CD14-positive monocyte (primary cell): ENCODE measurements around the gene WAC. TPM values are rescaled to one million over a fixed set of nuclear protein-coding genes. Genes with fewer than 3 reads are reported as not detected.

Source experiments
- DNase-seq, 3 donors: peaks; one replicate each; pipeline ENCODE4 v3.0.0-alpha.2; 2011 to 2022
- H2AFZ ChIP-seq: 2 replicates; pipeline ENCODE4 v1.6.0; 2012; ENCODE audit warnings: mild to moderate bottlenecking, low read depth, low read length, inconsistent platforms; ENCODE audit not compliant: insufficient read depth, poor library complexity, severe bottlenecking
- H3K27ac ChIP-seq, 2 donors: 1 replicate in 1 of 2; 2 replicates in 1 of 2; pipeline ENCODE4 v1.5.1; 2012 to 2013; ENCODE audit warnings: low read length in 2 of 2, control low read depth in 1 of 2, inconsistent platforms in 1 of 2, low read depth in 1 of 2, mild to moderate bottlenecking in 1 of 2
- H3K27me3 ChIP-seq, 2 donors: one replicate each; pipeline versions ENCODE4 v1.6.0 to v1.6.1; 2011 to 2013; ENCODE audit warnings: low read length in 2 of 2; ENCODE audit not compliant: control insufficient read depth in 2 of 2, insufficient read depth in 2 of 2
- H3K36me3 ChIP-seq, 2 donors: replicated peaks in 1 of 2; 1 replicate in 1 of 2; 2 replicates in 1 of 2; pipeline versions ENCODE4 v1.5.1 to v1.6.1; 2012 to 2013; ENCODE audit warnings: low read length in 2 of 2, control low read depth in 1 of 2, inconsistent platforms in 1 of 2, mild to moderate bottlenecking in 1 of 2; ENCODE audit not compliant: insufficient read depth in 2 of 2, control insufficient read depth in 1 of 2
- H3K4me1 ChIP-seq, 2 donors: 1 replicate in 1 of 2; 2 replicates in 1 of 2; pipeline versions ENCODE4 v1.5.1 to v1.6.1; 2012 to 2013; ENCODE audit warnings: low read length in 2 of 2, control low read depth in 1 of 2, inconsistent platforms in 1 of 2, mild to moderate bottlenecking in 1 of 2, moderate library complexity in 1 of 2; ENCODE audit not compliant: insufficient read depth in 2 of 2, control insufficient read depth in 1 of 2
- H3K4me2 ChIP-seq: replicated peaks from 2 replicates; pipeline ENCODE3; 2012; ENCODE audit warnings: low read length, moderate library complexity, mild to moderate bottlenecking; ENCODE audit not compliant: poor library complexity, severe bottlenecking; ENCODE audit errors: extremely low read depth
- H3K4me3 ChIP-seq, 3 experiments: fragments of 200-600 bp in 1 of 3; sonication (generic) in 1 of 3; replicated peaks in 1 of 3; 1 replicate in 2 of 3; 2 replicates in 1 of 3; pipeline ENCODE4 v1.5.1; 2011 to 2013; ENCODE audit warnings: low read length in 3 of 3, mild to moderate bottlenecking in 3 of 3, control low read depth in 2 of 3, low read depth in 2 of 3, inconsistent platforms in 1 of 3, moderate library complexity in 1 of 3
- H3K79me2 ChIP-seq: 2 replicates; pipeline ENCODE4 v1.6.0; 2012; ENCODE audit warnings: mild to moderate bottlenecking, control low read depth, inconsistent platforms, low read length, moderate library complexity; ENCODE audit not compliant: insufficient read depth
- H3K9ac ChIP-seq: 2 replicates; pipeline ENCODE4 v1.6.0; 2017; ENCODE audit warnings: low read length, mild to moderate bottlenecking; ENCODE audit not compliant: insufficient read depth, poor library complexity, severe bottlenecking
- H3K9me3 ChIP-seq, 2 donors: replicated peaks in 1 of 2; 1 replicate in 1 of 2; 2 replicates in 1 of 2; pipeline versions ENCODE4 v1.5.1 to v1.6.1; 2012 to 2013; ENCODE audit warnings: low read length in 2 of 2, control low read depth in 1 of 2; ENCODE audit not compliant: control insufficient read depth in 1 of 2, insufficient read depth in 1 of 2
- H4K20me1 ChIP-seq: 2 replicates; pipeline ENCODE4 v1.6.0; 2012; ENCODE audit warnings: mild to moderate bottlenecking, low read length, control low read depth, moderate library complexity; ENCODE audit not compliant: insufficient read depth
- H3K27ac Mint-ChIP-seq, 7 donors: one replicate each; pipeline ENCODE4 v1.8.0; 2020; ENCODE audit warnings: mild to moderate bottlenecking in 7 of 7, mixed read lengths in 7 of 7, moderate library complexity in 6 of 7, inconsistent platforms in 2 of 7
- H3K27me3 Mint-ChIP-seq, 3 donors: one replicate each; pipeline ENCODE4 v1.8.0; 2021 to 2022; ENCODE audit warnings: low read depth in 3 of 3, mild to moderate bottlenecking in 3 of 3, mixed read lengths in 3 of 3, moderate library complexity in 3 of 3, inconsistent platforms in 1 of 3
- H3K36me3 Mint-ChIP-seq, 2 donors: one replicate each; pipeline ENCODE4 v1.8.0; 2020; ENCODE audit warnings: mixed read lengths in 2 of 2, inconsistent platforms in 1 of 2, mild to moderate bottlenecking in 1 of 2
- H3K4me1 Mint-ChIP-seq: one replicate; pipeline ENCODE4 v1.8.0; 2020; ENCODE audit warnings: mild to moderate bottlenecking, mixed read lengths
- H3K4me3 Mint-ChIP-seq, 2 donors: one replicate each; pipeline ENCODE4 v1.8.0; 2020; ENCODE audit warnings: mild to moderate bottlenecking in 2 of 2, mixed read lengths in 2 of 2, moderate library complexity in 1 of 2
- H3K9me3 Mint-ChIP-seq, 7 donors: one replicate each; pipeline ENCODE4 v1.8.0; 2020 to 2022; ENCODE audit warnings: mixed read lengths in 7 of 7, mild to moderate bottlenecking in 6 of 7, moderate library complexity in 6 of 7, inconsistent platforms in 2 of 7
- WGBS: methylation state at CpG from one replicate; pipeline ENCODE4 v1.1.5; 2013; ENCODE audit warnings: missing lambda C conversion rate; ENCODE audit not compliant: insufficient coverage; 5-methylcytosine and 5-hydroxymethylcytosine counted together
- intact Hi-C, 2 donors: fragments of 100-400 bp; cut with micrococcal nuclease; formaldehyde crosslinking; loops; one replicate each; pipeline versions ENCODE4 v1.15.0 to v1.15.1; 2023
- polyA plus RNA-seq, 3 donors: library from polyadenylated mRNA; depleted of rRNA in 1 of 3; unstranded in 2 of 3; stranded (reverse) in 1 of 3; fragments of 300-500 nt in 2 of 3; fragments of >200 nt in 1 of 3; fragmentation: Illumina TruSeq in 2 of 3; gene quantifications; 1 replicate in 2 of 3; 2 replicates in 1 of 3; pipeline ENCODE4 v1.2.3, GENCODE V29; 2012 to 2021
- TF ChIP-seq, protein P1 (sequence below): fragments of 200-600 bp; IDR thresholded peaks from one replicate; pipeline ENCODE4 v1.8.0; 2022; ENCODE audit warnings: antibody characterized with exemption, mild to moderate bottlenecking

WAC gene
- polyA plus RNA-seq, 3 donors: 46.7 to 80.8 (median 67.9) TPM

- H3K4me1 Mint-ChIP-seq: peaks cover 37% of the 10 kb centered on the region
- H3K27me3 ChIP-seq: no peaks in the 10 kb centered on the region
- peak overlapping the region in 1 of 2 donors; percentile 1 for H3K27ac ChIP-seq
- no peak overlapping the region for H3K9ac ChIP-seq
- intact Hi-C loops: no loop called here
- H4K20me1 ChIP-seq: peaks cover 100% of the 10 kb centered on the region
- H3K9me3 Mint-ChIP-seq: no peaks in the 10 kb centered on the region
- H3K79me2 ChIP-seq: peaks cover 100% of the 10 kb centered on the region
- H3K36me3 Mint-ChIP-seq: peaks cover 58 to 84% of the 10 kb centered on the region in 2 donors
- H3K27me3 Mint-ChIP-seq: peaks cover 0 to 3% (median 0%) of the 10 kb centered on the region in 3 donors
- H3K36me3 ChIP-seq: peaks cover 55 to 99% of the 10 kb centered on the region in 2 donors
- no peak overlapping the region for H3K4me2 ChIP-seq
- H3K27ac Mint-ChIP-seq: peak overlapping the region in 2 of 7 donors; percentile 1 to 71
- TF ChIP-seq, protein P1, sequence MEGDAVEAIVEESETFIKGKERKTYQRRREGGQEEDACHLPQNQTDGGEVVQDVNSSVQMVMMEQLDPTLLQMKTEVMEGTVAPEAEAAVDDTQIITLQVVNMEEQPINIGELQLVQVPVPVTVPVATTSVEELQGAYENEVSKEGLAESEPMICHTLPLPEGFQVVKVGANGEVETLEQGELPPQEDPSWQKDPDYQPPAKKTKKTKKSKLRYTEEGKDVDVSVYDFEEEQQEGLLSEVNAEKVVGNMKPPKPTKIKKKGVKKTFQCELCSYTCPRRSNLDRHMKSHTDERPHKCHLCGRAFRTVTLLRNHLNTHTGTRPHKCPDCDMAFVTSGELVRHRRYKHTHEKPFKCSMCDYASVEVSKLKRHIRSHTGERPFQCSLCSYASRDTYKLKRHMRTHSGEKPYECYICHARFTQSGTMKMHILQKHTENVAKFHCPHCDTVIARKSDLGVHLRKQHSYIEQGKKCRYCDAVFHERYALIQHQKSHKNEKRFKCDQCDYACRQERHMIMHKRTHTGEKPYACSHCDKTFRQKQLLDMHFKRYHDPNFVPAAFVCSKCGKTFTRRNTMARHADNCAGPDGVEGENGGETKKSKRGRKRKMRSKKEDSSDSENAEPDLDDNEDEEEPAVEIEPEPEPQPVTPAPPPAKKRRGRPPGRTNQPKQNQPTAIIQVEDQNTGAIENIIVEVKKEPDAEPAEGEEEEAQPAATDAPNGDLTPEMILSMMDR: no peak
- H2AFZ ChIP-seq: no peak overlapping the region
- H3K4me3 ChIP-seq: no peak overlapping the region
- no peak for DNase-seq
- H3K4me1 ChIP-seq: peaks cover 9 to 13% of the 10 kb centered on the region in 2 donors
- no peaks in the 10 kb centered on the region for H3K9me3 ChIP-seq
- no peak overlapping the region for H3K4me3 Mint-ChIP-seq
- no CpG with 5 or more reads among the region's 4 CpGs for WGBS
Measured at GRCh38 chr10:28552775-28553174, 19.9 kb downstream of the WAC start.

DNA sequence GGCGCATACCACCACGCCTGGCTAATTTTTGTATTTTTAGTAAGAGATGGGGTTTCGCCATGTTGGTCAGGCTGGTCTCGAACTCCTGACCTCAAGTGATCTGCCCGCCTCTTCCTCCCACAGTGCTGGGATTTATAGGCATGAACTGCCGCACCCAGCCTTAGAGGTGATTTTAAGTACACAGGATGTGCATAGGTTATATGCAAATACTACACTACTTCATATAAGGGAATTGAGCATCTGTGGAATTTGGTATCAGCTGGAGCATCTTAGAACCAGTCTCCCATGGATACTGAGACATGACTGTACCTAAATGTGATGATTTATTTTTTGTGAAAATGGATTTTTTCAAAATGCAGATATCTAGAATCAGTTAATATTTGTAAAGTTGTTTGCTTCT lies 21.1 kb downstream of the WAC start:
- Histone ChIP-seq H3K9me3 (no peaks in the 10 kb centered on the region), H3K4me2 (no peak overlapping the region), H4K20me1 (peaks cover 100% of the 10 kb centered on the region), H3K4me1 (peaks cover 21 to 25% of the 10 kb centered on the region in 2 donors), H3K4me3 (no peak overlapping the region), H3K27me3 (no peaks in the 10 kb centered on the region), H3K27ac (peak overlapping the region in 1 of 2 donors; percentile 17), H3K79me2 (peaks cover 100% of the 10 kb centered on the region), H3K9ac (no peak overlapping the region), H3K36me3 (peaks cover 48 to 87% of the 10 kb centered on the region in 2 donors), H2AFZ (no peak overlapping the region)
- Mint-ChIP-seq H3K4me1 (peaks cover 48% of the 10 kb centered on the region), H3K27ac (peak overlapping the region in 2 of 7 donors; percentile 43 to 53), H3K4me3 (no peak overlapping the region), H3K9me3 (no peaks in the 10 kb centered on the region), H3K27me3 (peaks cover 0 to 3% (median 0%) of the 10 kb centered on the region in 3 donors), H3K36me3 (peaks cover 51 to 75% of the 10 kb centered on the region in 2 donors)
- no peak for DNase-seq
- intact Hi-C loops: no loop called here
- TF ChIP-seq, protein P1: no peak
- WGBS: no CpG with 5 or more reads among the region's 6 CpGs
